ENCODE measurements around the gene HDAC5. TPM values are rescaled to one million over a fixed set of nuclear protein-coding genes. Genes with fewer than 3 reads are reported as not detected.
"Not testable (repeated sequence)": the region's sequence is repeated elsewhere in the genome, so short reads cannot be mapped to it uniquely, and the experiment has no call there.

Gene HDAC5
- total and polyA plus RNA-seq, 3 donors from 2014 or later, result 43.3 to 141 (median 94.1) TPM

DNA sequence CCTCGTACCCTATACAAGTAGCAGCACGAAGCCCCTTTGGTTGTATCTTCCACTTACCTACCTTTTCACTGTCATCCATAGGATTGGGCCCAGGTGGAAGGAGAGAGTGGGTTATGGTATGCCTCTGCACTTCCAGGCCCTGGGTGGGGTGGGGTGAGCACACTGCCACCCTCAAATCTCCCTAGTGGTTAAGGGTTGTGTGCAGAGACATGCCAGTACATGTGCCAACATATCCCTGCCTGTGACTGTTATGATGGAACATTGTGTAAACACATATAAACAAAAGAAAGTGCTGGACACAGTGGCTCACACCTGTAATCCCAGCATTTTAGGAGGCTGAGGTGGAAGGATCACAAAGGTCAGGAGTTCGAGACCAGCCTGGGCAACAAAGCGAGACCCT, 29.4 kb upstream of the HDAC5 start:
- TF ChIP-seq, protein P1, sequence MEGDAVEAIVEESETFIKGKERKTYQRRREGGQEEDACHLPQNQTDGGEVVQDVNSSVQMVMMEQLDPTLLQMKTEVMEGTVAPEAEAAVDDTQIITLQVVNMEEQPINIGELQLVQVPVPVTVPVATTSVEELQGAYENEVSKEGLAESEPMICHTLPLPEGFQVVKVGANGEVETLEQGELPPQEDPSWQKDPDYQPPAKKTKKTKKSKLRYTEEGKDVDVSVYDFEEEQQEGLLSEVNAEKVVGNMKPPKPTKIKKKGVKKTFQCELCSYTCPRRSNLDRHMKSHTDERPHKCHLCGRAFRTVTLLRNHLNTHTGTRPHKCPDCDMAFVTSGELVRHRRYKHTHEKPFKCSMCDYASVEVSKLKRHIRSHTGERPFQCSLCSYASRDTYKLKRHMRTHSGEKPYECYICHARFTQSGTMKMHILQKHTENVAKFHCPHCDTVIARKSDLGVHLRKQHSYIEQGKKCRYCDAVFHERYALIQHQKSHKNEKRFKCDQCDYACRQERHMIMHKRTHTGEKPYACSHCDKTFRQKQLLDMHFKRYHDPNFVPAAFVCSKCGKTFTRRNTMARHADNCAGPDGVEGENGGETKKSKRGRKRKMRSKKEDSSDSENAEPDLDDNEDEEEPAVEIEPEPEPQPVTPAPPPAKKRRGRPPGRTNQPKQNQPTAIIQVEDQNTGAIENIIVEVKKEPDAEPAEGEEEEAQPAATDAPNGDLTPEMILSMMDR (IDR thresholded peaks at IDR 0.05), result no peak
- no peak for TF ChIP-seq POLR2A (IDR thresholded peaks at IDR 0.05)
- 92 to 94% methylated on average over 2 to 4 of the region's 4 CpGs for WGBS, 2 donors
- intact Hi-C loops (cut with DNase I; ENCODE audit: low total_unique reads), result no loop called here
- Histone ChIP-seq H3K27me3 (no peaks in the 10 kb centered on the region), H3K36me3 (ENCODE audit: low read depth, missing control alignments) (no peaks in the 10 kb centered on the region), H3K27ac (no peak overlapping the region), H3K9me3 (no peaks in the 10 kb centered on the region), H3K4me1 (no peaks in the 10 kb centered on the region), H3K4me3 (no peak overlapping the region)
- no peak for DNase-seq

DNA sequence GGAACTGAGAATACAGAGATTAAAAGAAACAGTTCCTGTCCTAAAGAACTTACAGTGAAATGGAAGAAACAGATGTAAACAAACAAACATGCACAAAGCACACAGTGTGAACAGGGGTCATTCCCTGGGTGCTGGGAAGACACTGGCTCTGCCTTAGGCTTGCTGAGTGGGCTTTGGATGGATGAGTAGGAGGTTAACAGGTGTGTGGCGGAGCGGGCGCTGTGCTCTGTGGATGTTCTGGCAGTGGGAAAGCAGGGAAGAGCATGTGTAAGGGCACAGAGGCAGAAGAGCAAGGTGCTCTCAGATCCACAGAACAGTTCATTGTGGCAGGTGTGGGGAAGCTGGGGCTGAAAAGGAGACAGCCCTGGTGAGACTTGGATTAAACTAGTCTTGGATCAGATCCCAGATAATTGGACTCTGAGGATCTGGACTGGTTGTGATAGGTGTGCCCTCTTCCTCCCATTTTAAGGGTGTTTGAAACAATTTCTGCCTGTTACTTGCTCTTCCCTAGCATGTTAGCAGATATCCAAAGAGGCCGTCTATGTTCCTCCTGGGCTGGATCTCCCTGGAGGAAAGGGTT, 26.4 kb upstream of the HDAC5 start:
- DNase-seq, result no peak

DNA sequence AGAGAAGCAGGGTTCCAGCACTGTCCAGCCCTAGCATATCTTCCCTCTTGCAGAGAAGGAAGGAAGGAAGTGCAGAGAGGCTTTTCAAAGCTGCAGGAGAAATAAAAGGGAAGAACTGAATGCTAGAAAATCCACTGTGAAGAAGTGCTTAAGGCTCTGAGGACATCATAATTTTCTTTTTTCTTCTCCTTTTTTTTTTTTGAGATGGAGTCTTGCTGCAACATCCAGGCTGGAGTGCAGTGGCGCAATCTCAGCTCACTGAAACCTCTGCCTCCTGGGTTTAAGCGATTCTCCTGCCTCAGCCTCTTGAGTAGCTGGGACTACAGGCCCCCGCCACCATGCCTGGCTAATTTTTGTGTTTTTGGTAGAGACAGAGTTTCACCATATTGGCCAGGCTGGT, 25.6 kb upstream of the HDAC5 start:
- H3K9me3 ChIP-seq; H3K4me3 ChIP-seq; DNase-seq; H3K36me3 ChIP-seq (ENCODE audit: low read depth, missing control alignments); H3K4me1 ChIP-seq; intact Hi-C loops (cut with DNase I; ENCODE audit: low total_unique reads); H3K27me3 ChIP-seq; H3K27ac ChIP-seq: not testable (repeated sequence)
- 93 to 100% methylated on average over 3 of the region's 3 CpGs for WGBS, 2 donors

More for the DNA sequence above, 26.4 kb upstream of the HDAC5 start:
- no peaks in the 10 kb centered on the region for H3K4me1 ChIP-seq
- no peaks in the 10 kb centered on the region for H3K27me3 ChIP-seq
- H3K36me3 ChIP-seq (ENCODE audit: low read depth, missing control alignments), result no peaks in the 10 kb centered on the region
- 81 to 86% methylated on average over 4 of the region's 4 CpGs for WGBS, 2 donors
- intact Hi-C loops (cut with DNase I; ENCODE audit: low total_unique reads), result no loop called here
- H3K27ac ChIP-seq, result no peak overlapping the region
- no peaks in the 10 kb centered on the region for H3K9me3 ChIP-seq
- no peak for TF ChIP-seq POLR2A (IDR thresholded peaks at IDR 0.05)
- TF ChIP-seq, protein P1 (IDR thresholded peaks at IDR 0.05), result no peak
- H3K4me3 ChIP-seq, result no peak overlapping the region

DNA sequence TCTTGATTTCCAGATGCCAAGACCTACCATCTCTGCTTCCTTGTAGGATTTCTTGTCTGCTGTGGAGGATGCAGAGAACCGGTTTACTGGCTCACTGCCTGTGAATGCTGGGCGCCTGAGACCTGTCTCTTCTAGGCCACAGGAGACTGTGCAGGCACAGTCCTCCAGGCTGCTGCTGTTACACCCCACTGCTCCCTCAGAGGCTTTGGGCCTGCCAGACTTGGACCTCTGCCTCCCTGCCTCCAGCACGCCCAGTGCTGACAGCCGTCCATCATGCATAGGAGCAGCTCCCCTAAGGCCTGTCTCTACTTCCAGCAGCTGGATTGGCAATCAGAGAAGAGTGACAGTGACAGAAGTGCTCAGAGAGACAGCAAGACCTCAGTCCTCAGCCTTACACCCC, 24.4 kb upstream of the HDAC5 start:
- Histone ChIP-seq H3K4me1 (no peaks in the 10 kb centered on the region), H3K27ac (no peak overlapping the region), H3K27me3 (no peaks in the 10 kb centered on the region), H3K9me3 (no peaks in the 10 kb centered on the region), H3K36me3 (ENCODE audit: low read depth, missing control alignments) (no peaks in the 10 kb centered on the region), H3K4me3 (no peak overlapping the region)
- intact Hi-C loops (cut with DNase I; ENCODE audit: low total_unique reads), result no loop called here
- no peak for DNase-seq
- no peak for TF ChIP-seq POLR2A (IDR thresholded peaks at IDR 0.05)
- TF ChIP-seq, protein P1 (IDR thresholded peaks at IDR 0.05), result no peak
- WGBS, 2 donors, result 94 to 98% methylated on average over 3 to 4 of the region's 4 CpGs

DNA sequence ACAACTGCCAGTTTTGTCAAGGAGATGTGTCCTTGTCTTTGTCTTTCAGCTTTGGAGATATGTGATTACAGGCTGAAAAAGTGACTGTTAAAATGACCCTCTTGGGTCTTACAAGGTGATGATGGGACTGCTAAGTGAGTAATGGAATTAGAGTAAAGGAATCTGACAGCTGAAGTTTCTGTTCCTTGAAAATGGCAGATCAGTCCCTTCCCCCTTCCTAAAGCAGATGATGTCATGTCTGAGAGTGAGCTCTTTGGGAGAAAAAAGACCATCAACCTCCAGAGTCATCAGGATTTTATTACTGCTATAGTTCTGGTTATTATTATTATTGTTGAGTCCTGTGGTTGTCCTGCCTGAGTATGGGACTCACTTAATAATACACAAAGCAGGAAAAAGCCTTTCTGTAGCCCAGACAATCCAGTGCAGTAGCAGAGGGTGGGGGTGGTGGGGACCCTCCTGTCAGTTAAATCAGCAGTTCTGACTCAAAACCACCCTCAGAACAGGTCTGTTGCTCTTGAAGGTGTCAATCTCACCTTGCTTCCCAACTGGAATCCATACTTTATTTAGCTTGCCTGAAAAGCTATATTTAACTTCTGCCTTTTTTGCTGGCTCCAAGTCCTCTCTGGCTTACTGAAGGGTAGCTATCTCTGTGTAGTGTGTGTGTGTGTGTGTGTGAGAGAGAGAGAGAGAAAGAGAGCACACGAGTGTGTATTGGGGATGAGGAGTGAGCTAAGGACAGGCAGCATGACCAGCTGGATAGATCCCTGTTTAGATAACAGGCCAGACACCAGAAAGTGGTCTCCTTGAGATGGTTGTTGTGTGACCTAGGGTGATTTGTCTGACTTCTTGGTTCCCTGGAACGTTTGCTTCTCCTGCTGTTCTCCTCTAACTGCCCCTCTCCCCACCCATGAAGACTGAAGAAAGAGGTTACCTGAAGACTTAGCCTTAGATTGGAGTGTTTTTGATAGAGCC, 23.2 kb upstream of the HDAC5 start:
- 45 to 54% methylated on average over 2 of the region's 2 CpGs for WGBS, 2 donors
- Histone ChIP-seq H3K4me1 (peaks cover 6% of the 10 kb centered on the region), H3K4me3 (no peak overlapping the region), H3K27ac (no peak overlapping the region), H3K27me3 (no peaks in the 10 kb centered on the region), H3K9me3 (no peaks in the 10 kb centered on the region), H3K36me3 (ENCODE audit: low read depth, missing control alignments) (no peaks in the 10 kb centered on the region)
- TF ChIP-seq, protein P1 (IDR thresholded peaks at IDR 0.05), result no peak
- TF ChIP-seq POLR2A (IDR thresholded peaks at IDR 0.05), result no peak
- intact Hi-C loops (cut with DNase I; ENCODE audit: low total_unique reads), result no loop called here
- no peak for DNase-seq
